ENCODE results near the gene EMC9. TPM values are rescaled to one million over a fixed set of nuclear protein-coding genes. Genes with fewer than 3 reads are reported as not detected.

Gene EMC9
- total and polyA plus RNA-seq, 2 of the 8 experiments (the other 6 are each of a cell fraction or from before 2014, with no cell fraction given), result 38.4 to 47.2 TPM

DNA sequence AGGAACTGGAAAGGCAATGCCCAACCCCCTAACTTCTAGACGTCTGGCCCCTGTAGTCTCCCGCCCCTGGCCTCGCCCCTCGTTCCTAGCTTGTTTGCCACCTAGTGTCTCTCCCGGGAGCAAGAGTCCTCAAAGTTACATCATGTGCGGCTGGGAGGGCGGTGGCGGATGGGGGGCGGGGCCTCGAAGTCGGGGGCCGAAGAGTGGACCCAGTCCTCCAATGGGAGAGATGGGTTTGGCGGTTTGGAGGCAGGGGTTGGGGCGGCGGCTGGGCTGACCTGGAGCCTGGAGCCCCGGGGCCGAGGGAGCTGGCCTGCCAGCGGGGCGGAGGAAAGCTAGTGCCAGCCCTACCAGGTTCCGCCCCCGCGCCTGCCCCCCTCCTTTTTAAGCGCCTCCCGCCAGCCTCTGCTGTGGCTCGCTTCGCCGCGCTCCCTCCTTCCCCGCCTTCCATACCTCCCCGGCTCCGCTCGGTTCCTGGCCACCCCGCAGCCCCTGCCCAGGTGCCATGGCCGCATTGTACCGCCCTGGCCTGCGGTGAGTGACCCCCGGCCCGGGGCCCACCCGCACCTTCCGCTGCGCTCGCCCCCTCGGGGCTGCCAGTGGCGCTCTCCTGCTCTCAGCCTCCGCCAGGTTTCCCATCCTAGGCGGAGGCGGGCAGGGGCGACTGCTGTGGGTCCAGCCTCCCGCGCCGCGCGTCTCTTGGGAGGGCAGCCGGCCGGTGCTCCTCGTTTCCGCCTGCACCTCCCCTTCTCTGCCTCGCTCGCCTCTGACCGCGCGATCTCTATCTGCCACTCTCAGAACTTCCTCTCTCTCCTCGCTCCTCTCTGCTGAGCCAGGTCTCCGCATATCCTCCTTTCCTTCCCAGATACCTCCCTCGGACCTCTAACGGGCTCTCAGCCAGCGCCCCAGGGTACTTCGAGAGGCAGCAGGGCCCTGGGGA lies 47.2 kb downstream of the EMC9 start, which contains the start of gene PCK2:
Gene PCK2, plus strand, starts transcription at position 411 of the 940 bp plus-strand sequence. Its CDS starts 95 bp downstream, at position 506.
- H3K4me1 ChIP-seq (replicated peaks in 1 of 4; ENCODE audit: control insufficient read depth in 3 of 4, insufficient read depth in 4 of 4, low read length in 3 of 4), result peaks cover 5 to 13% (median 9%) of the 10 kb centered on the region in 4 experiments
- H2BK120ac ChIP-seq (replicated peaks; ENCODE audit: low read depth, low read length), result peak within 1 kb of the TSS; percentile 86
- H3K9ac ChIP-seq (replicated peaks in 1 of 4; ENCODE audit: extremely low read depth in 1 of 4, low read depth in 3 of 4, low read length in 3 of 4), result peak within 1 kb of the TSS; percentile 87 to 95 (median 90)
- H3K79me2 ChIP-seq (ENCODE audit: control insufficient read depth in 1 of 2, insufficient read depth in 2 of 2, low read length in 2 of 2), result peaks cover 0 to 21% of the 10 kb centered on the region in 2 experiments; a peak in 2 of 4 replicates
- no peaks in the 10 kb centered on the region for H3K9me3 ChIP-seq (ENCODE audit: insufficient read depth in 2 of 2, low read depth in 1 of 2, low read length in 1 of 2)
- H3K79me1 ChIP-seq (ENCODE audit: low read depth, low read length), result peaks cover 5% of the 10 kb centered on the region
- peak within 1 kb of the TSS; percentile 99 for H2BK5ac ChIP-seq (ENCODE audit: low read depth, low read length)
- H2BK15ac ChIP-seq (ENCODE audit: low read length), result peak within 1 kb of the TSS; percentile 99; the same call in 1 of the 2 replicates
- no peak within 1 kb of the TSS for H3K14ac ChIP-seq (ENCODE audit: insufficient read length)
- H3K4ac ChIP-seq (replicated peaks; ENCODE audit: insufficient read length, low read depth, low read length), result peak within 1 kb of the TSS; percentile 96
- peak within 1 kb of the TSS; percentile 99 for H2BK20ac ChIP-seq (ENCODE audit: low read length)
- H3K27ac ChIP-seq (ENCODE audit: low read depth, low read length), result peak within 1 kb of the TSS; percentile 89
- FAIRE-seq (no peak), DNase-seq (ENCODE audit: low read depth in 1 of 2, low spot score in 2 of 2) (peak; percentile 93 to 95)
- ChIA-PET POLR2A (ENCODE audit: partially characterized antibody) (interaction anchor here (0.8 to 23.9 kb wide), 32 partner anchors 11 to 544 kb away, joined by 3 to 626 read pairs (median 8); partner anchors contain the start of genes CARMIL3, CPNE6, DCAF11 and DHRS4L2), CTCF (ENCODE audit: partially characterized antibody) (interaction anchor here (0.6 to 12.8 kb wide), 9 partner anchors 10 to 69 kb away, joined by 3 to 316 read pairs (median 8); partner anchors contain the start of genes CARMIL3, CPNE6, DCAF11 and NRL)
- peak within 1 kb of the TSS; percentile 93 for H4K91ac ChIP-seq (replicated peaks; ENCODE audit: insufficient read length, low read length)
- H2AK5ac ChIP-seq (ENCODE audit: low read depth, low read length), result peak within 1 kb of the TSS; percentile 100
- H4K8ac ChIP-seq (ENCODE audit: extremely low read depth, insufficient read depth, low read length), result peak within 1 kb of the TSS; percentile 97
- peak within 1 kb of the TSS; percentile 82 for H4K5ac ChIP-seq (ENCODE audit: insufficient read length, low read depth, low read length)
- peaks cover 8% of the 10 kb centered on the region for H3K23me2 ChIP-seq (ENCODE audit: low read depth, low read length)
- peak within 1 kb of the TSS; percentile 98 for H2AFZ ChIP-seq (ENCODE audit: low read length)
- peak within 1 kb of the TSS; percentile 60 to 96 (median 84) for H3K4me3 ChIP-seq (ENCODE audit: extremely low read depth in 1 of 4, insufficient read depth in 2 of 4, low read depth in 3 of 4, low read length in 4 of 4)
- peak within 1 kb of the TSS; percentile 88 to 91 for H3K4me2 ChIP-seq (ENCODE audit: insufficient read depth in 1 of 2, low read depth in 2 of 2, low read length in 2 of 2)
- H3K56ac ChIP-seq (replicated peaks; ENCODE audit: insufficient read length, low read depth, low read length), result peak within 1 kb of the TSS; percentile 97
- H4K20me1 ChIP-seq (replicated peaks in 1 of 2; ENCODE audit: control insufficient read depth in 1 of 2, insufficient read depth in 2 of 2, low read length in 2 of 2), result peaks cover 4 to 9% of the 10 kb centered on the region in 2 experiments
- H2BK12ac ChIP-seq (ENCODE audit: low read depth, low read length), result peak within 1 kb of the TSS; percentile 99
- H3K23ac ChIP-seq (ENCODE audit: insufficient read length), result peak within 1 kb of the TSS; percentile 19
- 2% methylated on average over 33 of the region's 68 CpGs; no CpG with 5 or more reads in 1 of the 2 experiments for WGBS, 2 experiments (ENCODE audit: extremely low coverage in 1 of 2, insufficient coverage in 1 of 2, insufficient read length in 1 of 2, insufficient replicate concordance in 2 of 2, low coverage in 1 of 2, low lambda C conversion rate in 2 of 2, missing lambda C conversion rate in 1 of 2)
- peak within 1 kb of the TSS; percentile 100 for H3K18ac ChIP-seq (ENCODE audit: extremely low read depth, low read length)
- no peaks in the 10 kb centered on the region for H3K27me3 ChIP-seq (replicated peaks in 1 of 4; ENCODE audit: control insufficient read depth in 3 of 4, extremely low read depth in 1 of 4, insufficient read depth in 3 of 4, low read length in 3 of 4)
- H3K36me3 ChIP-seq (ENCODE audit: control insufficient read depth in 2 of 4, insufficient read depth in 4 of 4, low read length in 3 of 4), result peaks cover 3 to 21% (median 10%) of the 10 kb centered on the region in 4 experiments; a peak in 6 of 8 replicates
- TF ChIP-seq KDM4A (IDR thresholded peaks at IDR 0.05; ENCODE audit: low read depth, low read length, severe bottlenecking), result no peak
- no peak for TF ChIP-seq RXRA (IDR thresholded peaks at IDR 0.05; ENCODE audit: insufficient read depth, low read depth, low read length)
- TF ChIP-seq, protein P1, sequence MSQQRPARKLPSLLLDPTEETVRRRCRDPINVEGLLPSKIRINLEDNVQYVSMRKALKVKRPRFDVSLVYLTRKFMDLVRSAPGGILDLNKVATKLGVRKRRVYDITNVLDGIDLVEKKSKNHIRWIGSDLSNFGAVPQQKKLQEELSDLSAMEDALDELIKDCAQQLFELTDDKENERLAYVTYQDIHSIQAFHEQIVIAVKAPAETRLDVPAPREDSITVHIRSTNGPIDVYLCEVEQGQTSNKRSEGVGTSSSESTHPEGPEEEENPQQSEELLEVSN (IDR thresholded peaks at IDR 0.05), result peak; percentile 65; the same call in 1 of the 2 replicates
- peak; percentile 67 for TF ChIP-seq PHF8 (conservative IDR thresholded peaks at IDR 0.05; ENCODE audit: low read depth, low read length)
- TF ChIP-seq JUN (IDR thresholded peaks at IDR 0.05; ENCODE audit: low read depth, low read length), result no peak
- TF ChIP-seq BCL11A (IDR thresholded peaks at IDR 0.05; ENCODE audit: low read depth in 2 of 2, low read length in 2 of 2), result no peak
- 0 out of 4 replicates have a peak, but pooled peaks of 1 of the 2 experiments have one; percentile 18 for TF ChIP-seq SIN3A (conservative IDR thresholded peaks at IDR 0.05 in 1 of 2, IDR thresholded peaks at IDR 0.05 in 1 of 2; ENCODE audit: low read depth in 1 of 2, low read length in 2 of 2)
- no peak for TF ChIP-seq MAFK (IDR thresholded peaks at IDR 0.05; ENCODE audit: low read depth, low read length)

Measured in H1 (cell line).